GM23338 (cell line): ENCODE data around the gene GLRB. TPM values are rescaled to one million over a fixed set of nuclear protein-coding genes. Genes with fewer than 3 reads are reported as not detected.

Source experiments
- ATAC-seq: fragments of 200-7000 bp; cut with Tn5 transposase; 3 replicates; pipeline ENCODE4 v1.9.1; 2020
- DNase-seq: peaks from one replicate; pipeline ENCODE4 v3.0.0-alpha.2; 2015; ENCODE audit warnings: low spot score
- H2AFZ ChIP-seq: fragments of 200-600 bp; sonication (generic); 2 replicates; pipeline ENCODE4 v1.8.0; 2016; ENCODE audit warnings: antibody characterized with exemption, mild to moderate bottlenecking, moderate library complexity
- H3F3A ChIP-seq: fragments of 200-600 bp; sonication (generic); replicated peaks from 2 replicates; pipeline ENCODE4 v1.8.0; 2017; ENCODE audit warnings: antibody characterized with exemption, mixed run types, low read depth
- H3K27ac ChIP-seq: fragments of 200-600 bp; sonication (generic); 2 replicates; pipeline ENCODE4 v1.6.1; 2016; ENCODE audit warnings: low read depth
- H3K27me3 ChIP-seq: fragments of 200-600 bp; sonication (generic); 2 replicates; pipeline ENCODE4 v1.8.0; 2016; ENCODE audit warnings: mild to moderate bottlenecking, mixed run types, moderate library complexity; ENCODE audit not compliant: insufficient read depth
- H3K36me3 ChIP-seq: fragments of 200-600 bp; sonication (generic); 2 replicates; pipeline ENCODE4 v1.8.0; 2016; ENCODE audit warnings: mild to moderate bottlenecking; ENCODE audit not compliant: insufficient read depth
- H3K4me1 ChIP-seq: fragments of 200-600 bp; sonication (generic); 2 replicates; pipeline ENCODE4 v1.8.0; 2016; ENCODE audit warnings: mild to moderate bottlenecking, moderate library complexity; ENCODE audit not compliant: insufficient read depth
- H3K4me2 ChIP-seq: fragments of 200-600 bp; sonication (generic); 2 replicates; pipeline ENCODE4 v1.7.1; 2017; ENCODE audit warnings: mixed run types
- H3K4me3 ChIP-seq: fragments of 200-600 bp; sonication (generic); 2 replicates; pipeline ENCODE4 v1.6.1; 2016; ENCODE audit warnings: mixed run types
- H3K79me2 ChIP-seq: fragments of 200-600 bp; sonication (generic); replicated peaks from 2 replicates; pipeline ENCODE4 v1.8.0; 2017; ENCODE audit warnings: mild to moderate bottlenecking; ENCODE audit not compliant: insufficient read depth
- H3K9me2 ChIP-seq: fragments of 200-600 bp; sonication (generic); 2 replicates; pipeline ENCODE4 v1.8.0; 2017; ENCODE audit not compliant: insufficient read depth
- H4K20me1 ChIP-seq: fragments of 200-600 bp; sonication (generic); replicated peaks from 2 replicates; pipeline ENCODE4 v1.8.0; 2017; ENCODE audit warnings: mild to moderate bottlenecking; ENCODE audit not compliant: insufficient read depth
- H3K27ac Mint-ChIP-seq: 2 replicates; pipeline ENCODE4 v1.8.0; 2020; ENCODE audit warnings: inconsistent platforms, mild to moderate bottlenecking, moderate library complexity, mixed read lengths
- H3K27me3 Mint-ChIP-seq: 3 replicates; pipeline ENCODE4 v1.8.0; 2022; ENCODE audit warnings: low read depth, mild to moderate bottlenecking, moderate library complexity, mixed read lengths, inconsistent platforms; ENCODE audit not compliant: insufficient read depth, poor library complexity
- H3K36me3 Mint-ChIP-seq: 3 replicates; pipeline ENCODE4 v1.8.0; 2021; ENCODE audit warnings: low read depth, mild to moderate bottlenecking, inconsistent platforms, moderate library complexity, mixed read lengths
- H3K4me1 Mint-ChIP-seq: 3 replicates; pipeline ENCODE4 v1.8.0; 2020; ENCODE audit warnings: mild to moderate bottlenecking, inconsistent platforms, mixed read lengths
- H3K4me3 Mint-ChIP-seq: 3 replicates; pipeline ENCODE4 v1.8.0; 2021; ENCODE audit warnings: moderate library complexity, mild to moderate bottlenecking, inconsistent platforms, mixed read lengths
- H3K9me3 Mint-ChIP-seq: 3 replicates; pipeline ENCODE4 v1.8.0; 2020; ENCODE audit warnings: moderate library complexity, mild to moderate bottlenecking, inconsistent platforms, mixed read lengths
- CREB1 ChIP-seq: fragments of 250-450 bp; sonication (Bioruptor Pico); IDR thresholded peaks from 2 replicates; pipeline ENCODE4 v1.5.0; 2020; ENCODE audit warnings: low read depth, mild to moderate bottlenecking, moderate library complexity
- CTCF ChIP-seq, 2 experiments: fragments of 200-600 bp in 1 of 2; sonication (generic) in 1 of 2; conservative IDR thresholded peaks; 2 replicates each; pipeline versions ENCODE4 v1.5.1 to v1.6.1; 2016 to 2017; ENCODE audit warnings: antibody characterized with exemption in 2 of 2, low read depth in 2 of 2, mild to moderate bottlenecking in 2 of 2, moderate library complexity in 1 of 2
- EZH2phosphoT487 ChIP-seq: fragments of 200-600 bp; sonication (generic); IDR thresholded peaks from one replicate; pipeline ENCODE4 v1.8.1; 2018; ENCODE audit warnings: antibody characterized with exemption; ENCODE audit not compliant: unreplicated experiment
- JUNB ChIP-seq: IDR thresholded peaks from one replicate; pipeline ENCODE4 v1.6.1; 2016; ENCODE audit warnings: antibody characterized with exemption; ENCODE audit not compliant: unreplicated experiment
- NANOG ChIP-seq: IDR thresholded peaks from 2 replicates; pipeline ENCODE4 v1.6.1; 2016; ENCODE audit warnings: antibody characterized with exemption, borderline replicate concordance
- POLR2AphosphoS5 ChIP-seq: IDR thresholded peaks from 2 replicates; pipeline ENCODE4 v1.6.1; 2016; ENCODE audit warnings: antibody characterized with exemption, low read depth
- STAT1 ChIP-seq: IDR thresholded peaks from one replicate; pipeline ENCODE4 v1.6.1; 2016; ENCODE audit warnings: antibody characterized with exemption; ENCODE audit not compliant: unreplicated experiment
- ZNF331 ChIP-seq: fragments of 250-450 bp; sonication (Bioruptor Pico); IDR thresholded peaks from 2 replicates; pipeline ENCODE4 v1.5.0; 2020; ENCODE audit warnings: low read depth, mild to moderate bottlenecking, moderate library complexity
- polyA plus RNA-seq: library from polyadenylated mRNA; unstranded; fragments of >200 nt; fragmentation: Nextera tagmentation; extraction: Ambion mirVana; gene quantifications from 2 replicates; pipeline ENCODE4 v1.2.1, GENCODE V29; 2016
- total RNA-seq: library from RNA; depleted of rRNA; stranded (reverse); fragments of >200 nt; shearing (Covaris generic); gene quantifications from 2 replicates; pipeline ENCODE4 v1.2.3, GENCODE V29; 2014
- TF ChIP-seq, protein P1 (sequence below): fragments of 250-450 bp; sonication (Bioruptor Pico); IDR thresholded peaks from 2 replicates; pipeline ENCODE4 v1.5.0; 2020; ENCODE audit warnings: mild to moderate bottlenecking, moderate library complexity
- TF ChIP-seq, protein P2 (sequence below): IDR thresholded peaks from one replicate; pipeline ENCODE4 v1.6.1; 2018; ENCODE audit warnings: antibody characterized with exemption; ENCODE audit not compliant: unreplicated experiment

Gene GLRB
- total and polyA plus RNA-seq, 2 experiments from 2014 or later = 1.0 to 1.3 TPM

DNA sequence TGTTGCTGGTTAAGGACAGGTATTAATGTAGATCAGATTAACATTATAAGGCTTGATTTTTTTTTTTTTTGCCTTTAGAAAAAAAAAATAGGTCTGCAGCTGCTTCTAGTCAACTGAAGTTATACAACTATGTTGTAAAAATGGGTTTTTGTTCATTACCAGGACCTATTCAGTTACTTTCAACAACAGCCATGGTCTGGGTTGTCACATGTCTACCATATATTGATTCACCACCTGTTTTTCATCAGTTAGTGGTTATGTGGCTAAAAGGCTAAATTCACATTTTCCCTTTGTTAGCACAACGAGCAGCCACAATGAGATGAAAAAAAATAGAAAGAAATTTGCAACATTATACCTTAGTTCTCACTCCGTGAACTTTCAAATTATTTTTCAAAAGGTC, 45.5 kb downstream of the GLRB start:
- no peak for DNase-seq

More for the DNA sequence above, 45.5 kb downstream of the GLRB start:
- Mint-ChIP-seq H3K27me3 (no peaks in the 10 kb centered on the region), H3K4me3 (no peak overlapping the region), H3K4me1 (no peaks in the 10 kb centered on the region), H3K36me3 (no peaks in the 10 kb centered on the region), H3K27ac (no peak overlapping the region), H3K9me3 (no peaks in the 10 kb centered on the region)
- Histone ChIP-seq H3F3A (no peaks in the 10 kb centered on the region), H3K27me3 (no peaks in the 10 kb centered on the region), H3K4me3 (no peak overlapping the region), H3K4me1 (no peaks in the 10 kb centered on the region), H3K79me2 (no peaks in the 10 kb centered on the region), H3K4me2 (no peak overlapping the region), H3K27ac (no peak overlapping the region), H3K9me2 (no peaks in the 10 kb centered on the region), H4K20me1 (no peaks in the 10 kb centered on the region), H2AFZ (no peak overlapping the region), H3K36me3 (no peaks in the 10 kb centered on the region)
- ATAC-seq = no peak
- TF ChIP-seq POLR2AphosphoS5 = no peak
- TF ChIP-seq, protein P1, sequence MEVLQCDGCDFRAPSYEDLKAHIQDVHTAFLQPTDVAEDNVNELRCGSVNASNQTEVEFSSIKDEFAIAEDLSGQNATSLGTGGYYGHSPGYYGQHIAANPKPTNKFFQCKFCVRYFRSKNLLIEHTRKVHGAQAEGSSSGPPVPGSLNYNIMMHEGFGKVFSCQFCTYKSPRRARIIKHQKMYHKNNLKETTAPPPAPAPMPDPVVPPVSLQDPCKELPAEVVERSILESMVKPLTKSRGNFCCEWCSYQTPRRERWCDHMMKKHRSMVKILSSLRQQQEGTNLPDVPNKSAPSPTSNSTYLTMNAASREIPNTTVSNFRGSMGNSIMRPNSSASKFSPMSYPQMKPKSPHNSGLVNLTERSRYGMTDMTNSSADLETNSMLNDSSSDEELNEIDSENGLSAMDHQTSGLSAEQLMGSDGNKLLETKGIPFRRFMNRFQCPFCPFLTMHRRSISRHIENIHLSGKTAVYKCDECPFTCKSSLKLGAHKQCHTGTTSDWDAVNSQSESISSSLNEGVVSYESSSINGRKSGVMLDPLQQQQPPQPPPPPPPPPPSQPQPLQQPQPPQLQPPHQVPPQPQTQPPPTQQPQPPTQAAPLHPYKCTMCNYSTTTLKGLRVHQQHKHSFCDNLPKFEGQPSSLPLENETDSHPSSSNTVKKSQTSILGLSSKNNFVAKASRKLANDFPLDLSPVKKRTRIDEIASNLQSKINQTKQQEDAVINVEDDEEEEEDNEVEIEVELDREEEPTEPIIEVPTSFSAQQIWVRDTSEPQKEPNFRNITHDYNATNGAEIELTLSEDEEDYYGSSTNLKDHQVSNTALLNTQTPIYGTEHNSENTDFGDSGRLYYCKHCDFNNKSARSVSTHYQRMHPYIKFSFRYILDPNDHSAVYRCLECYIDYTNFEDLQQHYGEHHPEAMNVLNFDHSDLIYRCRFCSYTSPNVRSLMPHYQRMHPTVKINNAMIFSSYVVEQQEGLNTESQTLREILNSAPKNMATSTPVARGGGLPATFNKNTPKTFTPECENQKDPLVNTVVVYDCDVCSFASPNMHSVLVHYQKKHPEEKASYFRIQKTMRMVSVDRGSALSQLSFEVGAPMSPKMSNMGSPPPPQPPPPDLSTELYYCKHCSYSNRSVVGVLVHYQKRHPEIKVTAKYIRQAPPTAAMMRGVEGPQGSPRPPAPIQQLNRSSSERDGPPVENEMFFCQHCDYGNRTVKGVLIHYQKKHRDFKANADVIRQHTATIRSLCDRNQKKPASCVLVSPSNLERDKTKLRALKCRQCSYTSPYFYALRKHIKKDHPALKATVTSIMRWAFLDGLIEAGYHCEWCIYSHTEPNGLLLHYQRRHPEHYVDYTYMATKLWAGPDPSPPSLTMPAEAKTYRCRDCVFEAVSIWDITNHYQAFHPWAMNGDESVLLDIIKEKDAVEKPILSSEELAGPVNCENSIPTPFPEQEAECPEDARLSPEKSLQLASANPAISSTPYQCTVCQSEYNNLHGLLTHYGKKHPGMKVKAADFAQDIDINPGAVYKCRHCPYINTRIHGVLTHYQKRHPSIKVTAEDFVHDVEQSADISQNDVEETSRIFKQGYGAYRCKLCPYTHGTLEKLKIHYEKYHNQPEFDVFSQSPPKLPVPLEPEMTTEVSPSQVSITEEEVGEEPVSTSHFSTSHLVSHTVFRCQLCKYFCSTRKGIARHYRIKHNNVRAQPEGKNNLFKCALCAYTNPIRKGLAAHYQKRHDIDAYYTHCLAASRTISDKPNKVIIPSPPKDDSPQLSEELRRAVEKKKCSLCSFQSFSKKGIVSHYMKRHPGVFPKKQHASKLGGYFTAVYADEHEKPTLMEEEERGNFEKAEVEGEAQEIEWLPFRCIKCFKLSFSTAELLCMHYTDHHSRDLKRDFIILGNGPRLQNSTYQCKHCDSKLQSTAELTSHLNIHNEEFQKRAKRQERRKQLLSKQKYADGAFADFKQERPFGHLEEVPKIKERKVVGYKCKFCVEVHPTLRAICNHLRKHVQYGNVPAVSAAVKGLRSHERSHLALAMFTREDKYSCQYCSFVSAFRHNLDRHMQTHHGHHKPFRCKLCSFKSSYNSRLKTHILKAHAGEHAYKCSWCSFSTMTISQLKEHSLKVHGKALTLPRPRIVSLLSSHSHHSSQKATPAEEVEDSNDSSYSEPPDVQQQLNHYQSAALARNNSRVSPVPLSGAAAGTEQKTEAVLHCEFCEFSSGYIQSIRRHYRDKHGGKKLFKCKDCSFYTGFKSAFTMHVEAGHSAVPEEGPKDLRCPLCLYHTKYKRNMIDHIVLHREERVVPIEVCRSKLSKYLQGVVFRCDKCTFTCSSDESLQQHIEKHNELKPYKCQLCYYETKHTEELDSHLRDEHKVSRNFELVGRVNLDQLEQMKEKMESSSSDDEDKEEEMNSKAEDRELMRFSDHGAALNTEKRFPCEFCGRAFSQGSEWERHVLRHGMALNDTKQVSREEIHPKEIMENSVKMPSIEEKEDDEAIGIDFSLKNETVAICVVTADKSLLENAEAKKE = no peak
- no peak for TF ChIP-seq STAT1
- TF ChIP-seq, protein P2, sequence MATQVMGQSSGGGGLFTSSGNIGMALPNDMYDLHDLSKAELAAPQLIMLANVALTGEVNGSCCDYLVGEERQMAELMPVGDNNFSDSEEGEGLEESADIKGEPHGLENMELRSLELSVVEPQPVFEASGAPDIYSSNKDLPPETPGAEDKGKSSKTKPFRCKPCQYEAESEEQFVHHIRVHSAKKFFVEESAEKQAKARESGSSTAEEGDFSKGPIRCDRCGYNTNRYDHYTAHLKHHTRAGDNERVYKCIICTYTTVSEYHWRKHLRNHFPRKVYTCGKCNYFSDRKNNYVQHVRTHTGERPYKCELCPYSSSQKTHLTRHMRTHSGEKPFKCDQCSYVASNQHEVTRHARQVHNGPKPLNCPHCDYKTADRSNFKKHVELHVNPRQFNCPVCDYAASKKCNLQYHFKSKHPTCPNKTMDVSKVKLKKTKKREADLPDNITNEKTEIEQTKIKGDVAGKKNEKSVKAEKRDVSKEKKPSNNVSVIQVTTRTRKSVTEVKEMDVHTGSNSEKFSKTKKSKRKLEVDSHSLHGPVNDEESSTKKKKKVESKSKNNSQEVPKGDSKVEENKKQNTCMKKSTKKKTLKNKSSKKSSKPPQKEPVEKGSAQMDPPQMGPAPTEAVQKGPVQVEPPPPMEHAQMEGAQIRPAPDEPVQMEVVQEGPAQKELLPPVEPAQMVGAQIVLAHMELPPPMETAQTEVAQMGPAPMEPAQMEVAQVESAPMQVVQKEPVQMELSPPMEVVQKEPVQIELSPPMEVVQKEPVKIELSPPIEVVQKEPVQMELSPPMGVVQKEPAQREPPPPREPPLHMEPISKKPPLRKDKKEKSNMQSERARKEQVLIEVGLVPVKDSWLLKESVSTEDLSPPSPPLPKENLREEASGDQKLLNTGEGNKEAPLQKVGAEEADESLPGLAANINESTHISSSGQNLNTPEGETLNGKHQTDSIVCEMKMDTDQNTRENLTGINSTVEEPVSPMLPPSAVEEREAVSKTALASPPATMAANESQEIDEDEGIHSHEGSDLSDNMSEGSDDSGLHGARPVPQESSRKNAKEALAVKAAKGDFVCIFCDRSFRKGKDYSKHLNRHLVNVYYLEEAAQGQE = no peak
- TF ChIP-seq ZNF331 = no peak
- no peak for TF ChIP-seq JUNB
- no peak for TF ChIP-seq CTCF (conservative IDR thresholded peaks at IDR 0.05; ENCODE audit: low read depth in 2 of 2)
- no peak for TF ChIP-seq CREB1 (CRISPR knock-in tag)
- TF ChIP-seq NANOG = no peak
- TF ChIP-seq EZH2phosphoT487 = no peak
